Left ventricle myocardium inferior (tissue), 1 donor: Measurements from ENCODE around the gene RAPGEF1. TPM values are rescaled to one million over a fixed set of nuclear protein-coding genes. Genes with fewer than 3 reads are reported as not detected.
A peak's percentile ranks its signal among the peaks of the same experiment; 100 is the strongest.

Experiments
- DNase-seq: peaks from one replicate; pipeline ENCODE4 v3.0.0-alpha.2; 2020
- H3K27ac ChIP-seq: fragments of 200-600 bp; replicated peaks from 2 replicates; pipeline ENCODE4 v1.8.0; 2021
- H3K27me3 ChIP-seq: fragments of 200-600 bp; 2 replicates; pipeline ENCODE4 v1.8.0; 2021; ENCODE audit warnings: low read depth
- H3K36me3 ChIP-seq: fragments of 200-600 bp; 2 replicates; pipeline ENCODE4 v1.8.0; 2021
- H3K4me1 ChIP-seq: fragments of 200-600 bp; 2 replicates; pipeline ENCODE4 v1.8.0; 2021
- H3K4me3 ChIP-seq: fragments of 200-600 bp; 2 replicates; pipeline ENCODE4 v1.8.0; 2021; ENCODE audit warnings: mild to moderate bottlenecking, moderate library complexity
- H3K9me3 ChIP-seq: fragments of 200-600 bp; replicated peaks from 2 replicates; pipeline ENCODE4 v1.8.0; 2021
- CTCF ChIP-seq: fragments of 200-600 bp; IDR thresholded peaks from 2 replicates; pipeline ENCODE4 v1.8.0; 2021; ENCODE audit warnings: antibody characterized with exemption, mild to moderate bottlenecking, borderline replicate concordance
- intact Hi-C: fragments of 100-400 bp; cut with micrococcal nuclease; formaldehyde crosslinking; loops from one replicate; pipeline ENCODE4 v1.11.0; 2022
- total RNA-seq: library from RNA; stranded (reverse); fragmentation: NEBNext Ultra II Directional; extraction: Animal tissue kit (Norgen Biotek cat#: 25700); gene quantifications from one replicate; pipeline ENCODE4 v1.2.1, GENCODE V29; 2021
- donor health status: DM: no; HTN: yes; CAD: no; lungs with severe emphysema.

RAPGEF1 gene
- total RNA-seq, 1 donor from 2014 or later, result 95.9 TPM

GRCh38 chr9:131608493-131609037 is 131.3 kb downstream of the RAPGEF1 start:
- intact Hi-C loops, result no loop called here

GRCh38 chr9:131607591-131607990 is 132.3 kb downstream of the RAPGEF1 start:
- Histone ChIP-seq H3K9me3 (no peaks in the 10 kb centered on the region), H3K36me3 (peaks cover 55% of the 10 kb centered on the region), H3K4me1 (peaks cover 94% of the 10 kb centered on the region), H3K27ac (peak overlapping the region; percentile 89), H3K4me3 (no peak overlapping the region), H3K27me3 (no peaks in the 10 kb centered on the region)
- TF ChIP-seq CTCF, result no peak
- DNase-seq, result no peak
- intact Hi-C loops, result no loop called here

More at GRCh38 chr9:131608493-131609037, 131.3 kb downstream of the RAPGEF1 start:
- peak; percentile 69 for DNase-seq
- no peak for TF ChIP-seq CTCF
- Histone ChIP-seq H3K4me3 (peak overlapping the region; percentile 45), H3K27ac (peak overlapping the region; percentile 89), H3K27me3 (no peaks in the 10 kb centered on the region), H3K36me3 (peaks cover 49% of the 10 kb centered on the region), H3K9me3 (no peaks in the 10 kb centered on the region), H3K4me1 (peaks cover 100% of the 10 kb centered on the region)

GRCh38 chr9:131606896-131607567 is 132.8 kb downstream of the RAPGEF1 start:
- no peak overlapping the region for H3K4me3 ChIP-seq
- H3K27ac ChIP-seq, result peak overlapping the region; percentile 89
- no peak for DNase-seq
- H3K9me3 ChIP-seq, result no peaks in the 10 kb centered on the region
- TF ChIP-seq CTCF, result no peak
- intact Hi-C loops, result no loop called here
- H3K4me1 ChIP-seq, result peaks cover 89% of the 10 kb centered on the region
- H3K36me3 ChIP-seq, result peaks cover 52% of the 10 kb centered on the region
- no peaks in the 10 kb centered on the region for H3K27me3 ChIP-seq

- Histone ChIP-seq H3K4me1 (peaks cover 78% of the 10 kb centered on the region), H3K27me3 (no peaks in the 10 kb centered on the region), H3K9me3 (no peaks in the 10 kb centered on the region), H3K36me3 (peaks cover 57% of the 10 kb centered on the region), H3K27ac (peak overlapping the region; percentile 66), H3K4me3 (no peak overlapping the region)
- TF ChIP-seq CTCF, result no peak
- no peak for DNase-seq
- intact Hi-C loops, result no loop called here
These were observed 133.9 kb downstream of the RAPGEF1 start for GRCh38 chr9:131605770-131606590.

GRCh38 chr9:131603711-131604439 is 136.0 kb downstream of the RAPGEF1 start:
- no peaks in the 10 kb centered on the region for H3K27me3 ChIP-seq
- H3K4me1 ChIP-seq, result peaks cover 57% of the 10 kb centered on the region
- DNase-seq, result no peak
- H3K27ac ChIP-seq, result peak overlapping the region; percentile 66
- H3K36me3 ChIP-seq, result peaks cover 75% of the 10 kb centered on the region
- H3K9me3 ChIP-seq, result no peaks in the 10 kb centered on the region
- intact Hi-C loops, result no loop called here
- H3K4me3 ChIP-seq, result no peak overlapping the region
- TF ChIP-seq CTCF, result no peak
